Measurements from ENCODE around the gene SMIM38. TPM values are rescaled to one million over a fixed set of nuclear protein-coding genes. Genes with fewer than 3 reads are reported as not detected.
A peak's percentile ranks its signal among the peaks of the same experiment; 100 is the strongest.

Gene SMIM38
- total and polyA plus RNA-seq, 2 of the 4 experiments (the other 2 are of a cell fraction) = under 0.01 to 0.05 TPM

GRCh38 chr11:69131121-69131566 lies 24.6 kb upstream of the SMIM38 start:
- Histone ChIP-seq H2AK9ac (replicated peaks; ENCODE audit: low read depth, low read length, poor library complexity) (peak overlapping the region; percentile 93), H3K36me3 (ENCODE audit: control insufficient read depth, insufficient read depth, low read length) (no peaks in the 10 kb centered on the region), H3K18ac (ENCODE audit: low read depth, low read length) (no peak overlapping the region), H2AK5ac (ENCODE audit: low read depth, low read length) (peak overlapping the region; percentile 25), H4K8ac (ENCODE audit: low read depth in 2 of 2, low read length in 2 of 2) (peak overlapping the region in 1 of 2 experiments; percentile 23; a peak in 1 of 4 replicates), H3K4me1 (ENCODE audit: control insufficient read depth, insufficient read depth, low read length) (no peaks in the 10 kb centered on the region), H3K27me3 (ENCODE audit: control insufficient read depth, insufficient read depth, low read length) (no peaks in the 10 kb centered on the region), H3K4me3 (ENCODE audit: insufficient read depth, low read depth, low read length) (no peak overlapping the region), H4K91ac (ENCODE audit: insufficient read depth, low read depth, low read length) (peak overlapping the region; percentile 42; the same call in 1 of the 2 replicates), H3K4me2 (ENCODE audit: low read depth, low read length) (no peak overlapping the region), H3K9me3 (ENCODE audit: control insufficient read depth, insufficient read depth, low read length) (peaks cover 3% of the 10 kb centered on the region), H3K14ac (replicated peaks; ENCODE audit: low read depth, low read length) (no peak overlapping the region), H2BK120ac (ENCODE audit: low read depth, low read length) (peak overlapping the region; percentile 3; the same call in 1 of the 2 replicates), H3K79me1 (ENCODE audit: low read depth in 1 of 2, low read length in 2 of 2) (no peaks in the 10 kb centered on the region), H3K27ac (ENCODE audit: insufficient read depth, low read length) (no peak overlapping the region), H3K56ac (ENCODE audit: extremely low read depth, insufficient read depth, low read length) (no peak overlapping the region), H3K9me1 (ENCODE audit: insufficient read depth, low read length) (no peaks in the 10 kb centered on the region), H2AFZ (replicated peaks; ENCODE audit: low read length, poor library complexity) (peak overlapping the region; percentile 26), H3K4ac (ENCODE audit: low read depth, low read length) (peak overlapping the region; percentile 15; the same call in 1 of the 2 replicates), H2BK5ac (ENCODE audit: low read depth, low read length, poor library complexity, severe bottlenecking) (no peak overlapping the region), H2BK20ac (ENCODE audit: low read depth, low read length) (peak overlapping the region; percentile 36; the same call in 1 of the 2 replicates), H2BK15ac (ENCODE audit: low read depth, low read length) (no peak overlapping the region), H4K5ac (ENCODE audit: low read depth, low read length) (no peak overlapping the region), H3K9ac (ENCODE audit: low read depth, low read length) (no peak overlapping the region), H4K20me1 (ENCODE audit: insufficient read depth, low read length) (no peaks in the 10 kb centered on the region), H3K23ac (ENCODE audit: low read depth, low read length) (no peak overlapping the region)
- in situ Hi-C loops (cut with MboI; ENCODE audit: low sequenced_read_pairs) (no loop called here), intact Hi-C loops (cut with micrococcal nuclease) (loop anchor here (1.0 to 10.0 kb wide), 3 partner anchors 35 to 510 kb away; partner anchors contain the start of genes CCND1 and MYEOV), dilution Hi-C loops (cut with HindIII; ENCODE audit: low sequenced_read_pairs, unreplicated experiment) (no loop called here)
- ChIA-PET CTCF (interaction anchor here (1.0 to 1.5 kb wide), 10 partner anchors 8 to 540 kb away, joined by 3 to 6 read pairs (median 3); no protein-coding TSS in a partner anchor), POLR2A (ENCODE audit: unreplicated experiment) (no interaction called here)
- BruUV-seq (replicated peaks) = no TSS peak
- ATAC-seq (ENCODE audit: low read depth) = no peak; the same call in 1 of the 2 replicates
- no peak for TF ChIP-seq RCOR1 (IDR thresholded peaks at IDR 0.05; ENCODE audit: insufficient replicate concordance, low read length)
- no peak for TF ChIP-seq MAZ (IDR thresholded peaks at IDR 0.05; ENCODE audit: borderline replicate concordance, low read depth, low read length)
- no peak for TF ChIP-seq USF2 (IDR thresholded peaks at IDR 0.05; ENCODE audit: low read depth, low read length)
- DNase-seq = no peak
- WGBS, 2 experiments (ENCODE audit: extremely low coverage in 2 of 2, insufficient read length in 1 of 2) = 89% methylated on average over 7 of the region's 11 CpGs; no CpG with 5 or more reads in 1 of the 2 experiments

Data from IMR-90 (cell line).